Neutrophil (primary cell): ENCODE data around the gene CST5.
A peak's percentile ranks its signal among the peaks of the same experiment; 100 is the strongest.

Source experiments
- H3K27ac ChIP-seq: fragments of 200-600 bp; sonication (generic); 2 replicates; pipeline ENCODE4 v1.5.1; 2016; ENCODE audit warnings: mild to moderate bottlenecking, moderate library complexity
- H3K27me3 ChIP-seq: fragments of 200-600 bp; sonication (generic); 2 replicates; pipeline ENCODE4 v1.6.0; 2016; ENCODE audit warnings: mild to moderate bottlenecking
- H3K36me3 ChIP-seq: fragments of 200-600 bp; sonication (generic); 2 replicates; pipeline ENCODE4 v1.5.1; 2017
- H3K4me1 ChIP-seq, 2 experiments: fragments of 200-600 bp in 1 of 2; sonication (generic) in 1 of 2; 1 replicate in 1 of 2; 2 replicates in 1 of 2; pipeline versions ENCODE4 v1.5.1 to v1.6.1; 2013 to 2016; ENCODE audit warnings: low read depth in 1 of 2, low read length in 1 of 2, mild to moderate bottlenecking in 1 of 2, moderate library complexity in 1 of 2; ENCODE audit not compliant: control insufficient read depth in 1 of 2, insufficient read depth in 1 of 2
- H3K4me3 ChIP-seq, 2 experiments: fragments of 200-600 bp in 1 of 2; sonication (generic) in 1 of 2; 1 replicate in 1 of 2; 2 replicates in 1 of 2; pipeline ENCODE4 v1.5.1; 2013 to 2016; ENCODE audit warnings: low read depth in 1 of 2, low read length in 1 of 2, mild to moderate bottlenecking in 1 of 2, moderate library complexity in 1 of 2
- H3K9me3 ChIP-seq: fragments of 200-600 bp; sonication (generic); 2 replicates; pipeline ENCODE4 v1.5.1; 2016
- TF ChIP-seq, protein P1 (sequence below): fragments of 200-600 bp; sonication (generic); IDR thresholded peaks from 2 replicates; pipeline ENCODE4 v1.5.1; 2016; ENCODE audit warnings: antibody characterized with exemption

CST5 gene

DNA sequence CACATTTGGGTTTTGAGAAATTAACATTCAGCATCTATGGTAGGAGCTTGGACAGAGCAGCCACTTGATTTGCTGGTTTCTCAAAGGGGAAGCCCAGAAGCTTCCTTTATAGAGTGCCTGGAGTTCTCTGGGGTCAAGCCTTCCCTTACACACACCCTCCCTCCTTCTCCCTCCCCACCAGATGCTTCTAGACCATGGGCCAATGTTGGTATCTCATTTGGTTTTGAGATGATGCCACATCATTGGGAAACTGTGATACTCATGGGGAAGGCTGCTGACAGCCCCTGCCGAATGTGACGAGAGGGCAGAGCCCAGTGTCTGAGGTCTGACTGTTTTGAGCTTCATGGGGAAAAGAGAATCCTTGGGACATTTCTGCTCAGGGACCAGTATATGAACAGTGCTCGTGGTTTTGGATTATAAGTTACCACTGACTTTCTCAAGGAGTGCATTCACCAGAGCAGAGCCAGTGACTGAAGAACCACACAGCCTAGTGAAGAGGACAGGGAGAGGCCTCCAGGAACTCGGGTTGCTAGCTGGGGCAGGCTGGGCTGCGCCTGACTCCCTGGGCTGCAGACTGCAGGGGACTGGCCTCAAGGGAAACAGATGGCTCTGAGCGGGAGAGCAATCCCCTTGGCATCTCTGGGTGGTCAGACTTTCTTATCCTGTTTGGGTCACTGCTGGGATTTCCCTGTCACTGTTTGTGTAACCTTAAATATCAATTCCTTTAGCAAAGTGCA lies 46.4 kb upstream of the CST5 start:
- Histone ChIP-seq H3K9me3 (no peaks in the 10 kb centered on the region), H3K4me1 (peaks cover 28 to 45% of the 10 kb centered on the region in 2 experiments), H3K27ac (peak overlapping the region; percentile 63), H3K4me3 (no peak overlapping the region), H3K36me3 (no peaks in the 10 kb centered on the region), H3K27me3 (no peaks in the 10 kb centered on the region)
- TF ChIP-seq, protein P1, sequence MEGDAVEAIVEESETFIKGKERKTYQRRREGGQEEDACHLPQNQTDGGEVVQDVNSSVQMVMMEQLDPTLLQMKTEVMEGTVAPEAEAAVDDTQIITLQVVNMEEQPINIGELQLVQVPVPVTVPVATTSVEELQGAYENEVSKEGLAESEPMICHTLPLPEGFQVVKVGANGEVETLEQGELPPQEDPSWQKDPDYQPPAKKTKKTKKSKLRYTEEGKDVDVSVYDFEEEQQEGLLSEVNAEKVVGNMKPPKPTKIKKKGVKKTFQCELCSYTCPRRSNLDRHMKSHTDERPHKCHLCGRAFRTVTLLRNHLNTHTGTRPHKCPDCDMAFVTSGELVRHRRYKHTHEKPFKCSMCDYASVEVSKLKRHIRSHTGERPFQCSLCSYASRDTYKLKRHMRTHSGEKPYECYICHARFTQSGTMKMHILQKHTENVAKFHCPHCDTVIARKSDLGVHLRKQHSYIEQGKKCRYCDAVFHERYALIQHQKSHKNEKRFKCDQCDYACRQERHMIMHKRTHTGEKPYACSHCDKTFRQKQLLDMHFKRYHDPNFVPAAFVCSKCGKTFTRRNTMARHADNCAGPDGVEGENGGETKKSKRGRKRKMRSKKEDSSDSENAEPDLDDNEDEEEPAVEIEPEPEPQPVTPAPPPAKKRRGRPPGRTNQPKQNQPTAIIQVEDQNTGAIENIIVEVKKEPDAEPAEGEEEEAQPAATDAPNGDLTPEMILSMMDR = no peak

DNA sequence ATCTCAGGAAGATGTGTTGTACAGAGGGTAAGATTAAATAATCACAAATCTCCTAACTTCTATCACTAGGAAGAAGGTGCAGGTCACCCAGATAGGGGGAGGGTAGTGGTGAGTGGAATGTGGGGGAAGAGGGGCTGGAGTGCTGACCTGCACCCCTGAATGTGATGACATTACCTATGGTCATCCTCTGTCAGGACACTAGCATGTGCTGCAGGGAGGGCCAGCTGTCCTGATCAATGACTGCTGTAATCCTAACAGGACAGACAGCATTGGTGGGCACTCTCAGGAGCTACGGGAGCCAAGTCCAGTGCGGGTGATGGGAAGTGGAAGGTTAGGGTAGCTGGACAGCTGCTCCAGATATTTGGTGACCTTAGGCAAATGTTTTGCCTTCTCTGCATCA lies 45.2 kb upstream of the CST5 start:
- TF ChIP-seq, protein P1 = no peak
- no peaks in the 10 kb centered on the region for H3K9me3 ChIP-seq
- no peaks in the 10 kb centered on the region for H3K27me3 ChIP-seq
- H3K27ac ChIP-seq = no peak overlapping the region
- no peaks in the 10 kb centered on the region for H3K36me3 ChIP-seq
- no peak overlapping the region for H3K4me3 ChIP-seq
- peaks cover 28 to 45% of the 10 kb centered on the region in 2 experiments for H3K4me1 ChIP-seq

DNA sequence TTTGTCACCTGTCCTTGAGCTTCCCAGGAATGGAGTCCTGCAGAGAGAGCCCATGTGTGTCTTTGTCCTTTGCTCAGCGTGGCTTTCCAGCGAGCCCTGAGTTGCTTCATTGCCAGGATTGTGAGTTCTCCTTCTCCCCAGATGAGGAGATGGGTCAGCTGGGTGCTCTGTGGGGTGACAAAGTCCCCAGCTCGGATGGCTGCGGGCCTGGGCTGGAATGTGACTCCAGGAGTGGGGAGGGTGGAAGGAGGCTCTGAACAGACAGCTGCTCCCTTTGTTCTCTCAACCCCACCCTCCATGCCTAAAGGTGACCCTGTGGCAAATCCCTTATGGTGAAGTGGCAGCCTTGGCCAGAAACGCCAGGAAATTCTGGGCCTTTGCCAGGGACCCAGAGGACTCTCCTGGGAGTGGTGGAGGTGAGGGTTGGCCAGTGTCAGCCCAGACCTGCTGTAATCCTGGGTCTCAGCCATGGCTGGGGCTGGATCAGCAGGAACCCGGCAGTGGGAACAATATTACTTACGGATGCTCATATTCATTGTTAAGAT lies 44.4 kb upstream of the CST5 start:
- TF ChIP-seq, protein P1 = no peak
- no peaks in the 10 kb centered on the region for H3K36me3 ChIP-seq
- peaks cover 28 to 39% of the 10 kb centered on the region in 2 experiments for H3K4me1 ChIP-seq
- H3K9me3 ChIP-seq = no peaks in the 10 kb centered on the region
- H3K4me3 ChIP-seq = no peak overlapping the region
- no peak overlapping the region for H3K27ac ChIP-seq
- H3K27me3 ChIP-seq = no peaks in the 10 kb centered on the region

DNA sequence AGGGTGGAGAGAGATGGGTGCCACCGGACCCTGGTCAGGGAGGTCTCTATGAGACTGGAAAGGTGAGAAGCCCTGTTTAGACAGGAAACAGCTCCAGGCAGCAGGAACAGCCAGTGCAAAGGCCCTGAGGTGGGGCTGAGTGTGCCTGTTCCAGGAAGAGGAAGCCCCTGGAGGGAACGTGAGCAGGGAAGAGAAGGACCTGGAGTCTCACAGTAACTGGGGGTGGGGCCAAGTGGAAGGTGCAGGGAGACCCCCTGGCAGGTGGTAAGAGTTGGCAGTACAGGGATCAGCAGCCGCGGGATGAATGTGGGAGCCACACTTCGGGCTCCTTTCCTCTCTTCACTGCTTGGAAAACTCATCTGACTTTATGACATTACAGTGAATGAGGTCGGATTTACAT lies 43.8 kb upstream of the CST5 start:
- peaks cover 25 to 33% of the 10 kb centered on the region in 2 experiments for H3K4me1 ChIP-seq
- H3K36me3 ChIP-seq = no peaks in the 10 kb centered on the region
- no peak overlapping the region for H3K4me3 ChIP-seq
- no peaks in the 10 kb centered on the region for H3K27me3 ChIP-seq
- no peaks in the 10 kb centered on the region for H3K9me3 ChIP-seq
- H3K27ac ChIP-seq = no peak overlapping the region
- TF ChIP-seq, protein P1 = no peak

DNA sequence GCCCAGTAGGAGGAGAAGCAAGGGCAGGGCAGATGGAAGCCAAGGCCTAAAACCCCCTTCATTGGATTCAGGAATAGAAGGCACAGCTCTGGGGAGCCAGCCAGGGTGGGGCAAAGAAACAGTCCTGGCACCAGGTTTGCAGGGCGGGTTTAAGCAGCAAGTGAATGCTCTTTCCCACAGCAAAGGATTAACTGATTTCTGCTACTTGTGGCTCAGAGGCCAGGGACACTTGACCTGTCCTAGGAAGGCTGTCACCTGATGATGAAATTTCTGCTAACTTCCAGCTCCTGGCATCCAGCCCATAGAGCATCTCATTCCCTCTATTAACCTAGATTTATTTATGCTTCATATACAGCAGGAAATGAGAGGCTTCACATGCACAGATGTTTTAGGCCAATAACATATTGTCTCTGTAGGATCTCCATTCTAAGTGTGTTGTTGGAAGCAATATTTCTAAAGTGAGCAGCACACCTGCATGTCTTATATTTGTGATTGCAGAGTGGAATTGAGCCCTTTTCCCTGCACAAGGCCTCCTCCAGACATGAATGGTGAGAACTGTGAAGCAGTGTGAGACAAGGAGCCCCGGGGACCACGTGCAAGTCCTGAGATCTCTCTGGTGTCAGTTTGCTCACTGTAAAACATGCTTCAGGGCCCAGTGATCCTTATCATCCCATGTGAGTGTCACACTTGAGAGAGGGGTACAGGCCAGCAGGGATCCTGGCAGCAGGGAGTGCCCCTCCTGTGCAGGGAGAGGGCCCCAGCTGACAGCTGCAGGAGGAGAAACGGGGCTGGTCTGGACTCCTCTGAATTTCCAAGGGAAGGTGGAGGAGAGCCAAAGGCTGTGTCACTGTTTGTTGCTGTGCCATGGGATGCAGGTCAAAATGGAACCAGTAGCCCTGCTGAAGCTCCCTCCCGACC lies 41.1 kb upstream of the CST5 start:
- H3K9me3 ChIP-seq = no peaks in the 10 kb centered on the region
- H3K27ac ChIP-seq = no peak overlapping the region
- peaks cover under 1 to 6% of the 10 kb centered on the region in 2 experiments for H3K4me1 ChIP-seq
- H3K4me3 ChIP-seq = no peak overlapping the region
- peaks cover 7% of the 10 kb centered on the region for H3K27me3 ChIP-seq
- no peaks in the 10 kb centered on the region for H3K36me3 ChIP-seq
- TF ChIP-seq, protein P1 = no peak
